ENCODE data around the gene IRF2BPL. TPM values are rescaled to one million over a fixed set of nuclear protein-coding genes. Genes with fewer than 3 reads are reported as not detected.

IRF2BPL gene
- total RNA-seq, 1 donor from 2014 or later: 14.5 TPM

DNA sequence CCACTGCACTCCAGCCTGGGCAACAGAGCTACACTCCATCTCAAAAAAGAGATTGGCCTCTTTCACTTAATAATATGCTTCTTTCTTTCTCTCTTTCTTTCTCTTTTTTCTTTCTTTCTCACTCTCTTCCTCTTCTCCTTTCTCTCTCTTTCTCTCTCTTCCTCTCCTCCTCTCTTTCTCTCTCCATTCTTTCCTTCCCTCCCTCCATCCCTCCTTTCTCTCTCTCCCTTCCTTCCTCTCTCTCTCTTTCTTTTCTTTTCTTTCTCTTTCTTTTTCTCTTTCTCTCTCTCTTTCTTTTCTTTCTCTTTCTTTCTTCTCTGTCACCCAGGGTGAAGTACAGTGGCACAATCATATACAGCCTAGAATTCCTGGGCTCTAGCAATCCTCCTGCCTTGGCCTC, 38.4 kb downstream of the IRF2BPL start:
- TF ChIP-seq, protein P1, sequence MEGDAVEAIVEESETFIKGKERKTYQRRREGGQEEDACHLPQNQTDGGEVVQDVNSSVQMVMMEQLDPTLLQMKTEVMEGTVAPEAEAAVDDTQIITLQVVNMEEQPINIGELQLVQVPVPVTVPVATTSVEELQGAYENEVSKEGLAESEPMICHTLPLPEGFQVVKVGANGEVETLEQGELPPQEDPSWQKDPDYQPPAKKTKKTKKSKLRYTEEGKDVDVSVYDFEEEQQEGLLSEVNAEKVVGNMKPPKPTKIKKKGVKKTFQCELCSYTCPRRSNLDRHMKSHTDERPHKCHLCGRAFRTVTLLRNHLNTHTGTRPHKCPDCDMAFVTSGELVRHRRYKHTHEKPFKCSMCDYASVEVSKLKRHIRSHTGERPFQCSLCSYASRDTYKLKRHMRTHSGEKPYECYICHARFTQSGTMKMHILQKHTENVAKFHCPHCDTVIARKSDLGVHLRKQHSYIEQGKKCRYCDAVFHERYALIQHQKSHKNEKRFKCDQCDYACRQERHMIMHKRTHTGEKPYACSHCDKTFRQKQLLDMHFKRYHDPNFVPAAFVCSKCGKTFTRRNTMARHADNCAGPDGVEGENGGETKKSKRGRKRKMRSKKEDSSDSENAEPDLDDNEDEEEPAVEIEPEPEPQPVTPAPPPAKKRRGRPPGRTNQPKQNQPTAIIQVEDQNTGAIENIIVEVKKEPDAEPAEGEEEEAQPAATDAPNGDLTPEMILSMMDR (IDR thresholded peaks at IDR 0.05): no peak
- Mint-ChIP-seq H3K9me3 (no peaks in the 10 kb centered on the region), H3K4me3 (no peak overlapping the region), H3K4me1 (peaks cover 14% of the 10 kb centered on the region), H3K36me3 (ENCODE audit: low read depth) (no peaks in the 10 kb centered on the region), H3K27me3 (no peaks in the 10 kb centered on the region), H3K27ac (no peak overlapping the region)
- ChIA-PET CTCF (no interaction called here), POLR2A (no interaction called here)
- no peak for DNase-seq
- intact Hi-C loops (cut with micrococcal nuclease): no loop called here
- ATAC-seq (ENCODE audit: low read depth): no peak

DNA sequence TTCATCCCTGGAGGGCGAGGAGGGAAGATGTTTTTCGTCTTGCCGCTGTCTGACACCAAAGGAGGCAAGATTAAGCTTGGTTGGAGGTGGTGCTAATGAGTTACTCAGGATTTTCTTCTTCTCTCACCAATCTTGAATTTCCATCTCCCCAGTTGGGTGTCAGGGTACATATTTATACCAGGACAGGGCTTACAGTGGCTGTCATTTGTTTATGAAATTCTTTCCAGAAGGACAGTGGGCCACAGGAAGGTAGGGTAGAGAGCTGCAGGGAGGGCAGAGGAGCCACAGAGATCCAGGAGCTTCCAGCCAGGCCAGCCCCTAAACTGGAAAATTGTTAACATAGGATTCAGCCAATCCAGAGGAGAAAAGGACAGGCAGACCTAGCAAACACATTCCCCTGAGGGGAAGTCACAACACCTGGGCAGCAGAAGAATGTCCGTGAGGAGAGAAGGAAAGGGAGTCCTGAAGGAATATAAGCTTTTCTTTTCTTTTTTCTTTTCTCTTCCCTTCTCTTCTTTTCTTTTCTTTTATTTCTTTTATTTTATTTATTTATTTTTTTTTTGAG, 40.5 kb downstream of the IRF2BPL start:
- CTCF ChIA-PET: no interaction called here
- Mint-ChIP-seq H3K27ac (peak overlapping the region; percentile 50), H3K4me3 (no peak overlapping the region), H3K9me3 (no peaks in the 10 kb centered on the region), H3K27me3 (no peaks in the 10 kb centered on the region), H3K4me1 (peaks cover 7% of the 10 kb centered on the region), H3K36me3 (ENCODE audit: low read depth) (no peaks in the 10 kb centered on the region)
- POLR2A ChIA-PET: interaction anchor here (0.5 to 1.0 kb wide), 2 partner anchors 25 to 32 kb away, joined by 3 to 5 read pairs; no protein-coding TSS in a partner anchor
- TF ChIP-seq, protein P1 (IDR thresholded peaks at IDR 0.05): no peak
- DNase-seq (no peak), ATAC-seq (ENCODE audit: low read depth) (no peak)
- intact Hi-C loops (cut with micrococcal nuclease): no loop called here

DNA sequence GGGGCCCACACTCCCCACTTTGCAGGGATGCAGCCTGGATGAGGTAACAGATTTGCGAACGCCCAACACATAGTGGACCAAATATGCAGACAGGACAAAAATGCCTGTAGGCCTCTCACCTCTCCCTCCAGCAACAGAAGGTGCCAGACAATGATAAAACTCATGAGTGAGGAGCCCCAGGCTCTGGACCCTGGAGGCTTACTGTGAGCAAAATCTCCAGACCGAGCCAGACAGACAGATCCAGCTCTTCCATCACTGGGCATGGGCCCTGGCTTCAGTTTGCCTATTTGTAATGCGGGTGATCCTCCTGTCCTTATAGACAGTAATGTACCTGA, 42.3 kb downstream of the IRF2BPL start:
- H3K27me3 Mint-ChIP-seq: no peaks in the 10 kb centered on the region
- no peak overlapping the region for H3K4me3 Mint-ChIP-seq
- TF ChIP-seq, protein P1 (IDR thresholded peaks at IDR 0.05): no peak
- CTCF ChIA-PET: no interaction called here
- DNase-seq (no peak), ATAC-seq (ENCODE audit: low read depth) (no peak)
- no peaks in the 10 kb centered on the region for H3K36me3 Mint-ChIP-seq (ENCODE audit: low read depth)
- H3K27ac Mint-ChIP-seq: no peak overlapping the region
- intact Hi-C loops (cut with micrococcal nuclease): no loop called here
- peaks cover 7% of the 10 kb centered on the region for H3K4me1 Mint-ChIP-seq
- POLR2A ChIA-PET: interaction anchor here (1.1 to 1.5 kb wide), 3 partner anchors 8 to 42 kb away, joined by 3 to 4 read pairs (median 3); no protein-coding TSS in a partner anchor
- peaks cover 8% of the 10 kb centered on the region for H3K9me3 Mint-ChIP-seq

DNA sequence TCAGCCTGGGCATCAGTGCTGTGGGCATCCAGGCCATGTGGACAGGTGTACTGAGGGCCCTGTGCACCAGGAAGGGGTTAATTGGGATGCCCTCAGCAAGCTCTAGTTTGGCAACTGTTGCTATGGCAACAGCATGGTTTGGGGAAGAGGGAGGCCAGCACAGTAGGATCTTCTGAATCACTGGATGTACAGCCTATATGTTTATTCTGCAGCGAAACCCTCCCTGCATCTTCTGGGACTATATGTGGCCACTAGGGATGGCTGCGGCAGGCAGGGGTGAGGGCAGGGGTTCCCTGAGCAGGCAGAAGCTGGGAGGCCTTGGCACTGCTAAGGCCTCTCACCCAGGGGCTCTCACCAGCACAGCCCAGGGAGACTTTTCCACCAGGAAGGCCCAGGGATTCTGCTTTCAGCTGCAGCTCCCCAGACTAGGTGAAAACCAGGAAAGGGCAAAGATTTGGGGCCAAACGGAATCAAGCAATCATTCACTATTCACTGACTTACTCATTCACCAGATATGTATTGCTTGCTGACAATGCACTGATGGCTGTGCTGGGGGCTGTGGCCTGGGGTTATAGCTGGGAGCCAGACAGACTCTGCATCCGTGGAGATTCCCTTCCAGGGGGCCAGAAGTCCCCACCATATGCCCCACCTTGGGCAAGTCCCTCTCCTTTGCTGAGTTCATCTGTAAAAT, 42.8 kb downstream of the IRF2BPL start:
- Mint-ChIP-seq H3K36me3 (ENCODE audit: low read depth) (no peaks in the 10 kb centered on the region), H3K27me3 (no peaks in the 10 kb centered on the region), H3K4me1 (peaks cover 7% of the 10 kb centered on the region), H3K4me3 (no peak overlapping the region), H3K27ac (no peak overlapping the region), H3K9me3 (peaks cover 8% of the 10 kb centered on the region)
- ATAC-seq (ENCODE audit: low read depth) (no peak), DNase-seq (no peak)
- CTCF ChIA-PET: interaction anchor here (0.9 kb wide), 1 partner anchor 38 kb away, joined by 3 read pairs; no protein-coding TSS in a partner anchor
- POLR2A ChIA-PET: interaction anchor here (1.1 to 1.5 kb wide), 2 partner anchors 15 to 42 kb away, joined by 3 to 4 read pairs; no protein-coding TSS in a partner anchor
- TF ChIP-seq, protein P1 (IDR thresholded peaks at IDR 0.05): no peak
- intact Hi-C loops (cut with micrococcal nuclease): no loop called here

DNA sequence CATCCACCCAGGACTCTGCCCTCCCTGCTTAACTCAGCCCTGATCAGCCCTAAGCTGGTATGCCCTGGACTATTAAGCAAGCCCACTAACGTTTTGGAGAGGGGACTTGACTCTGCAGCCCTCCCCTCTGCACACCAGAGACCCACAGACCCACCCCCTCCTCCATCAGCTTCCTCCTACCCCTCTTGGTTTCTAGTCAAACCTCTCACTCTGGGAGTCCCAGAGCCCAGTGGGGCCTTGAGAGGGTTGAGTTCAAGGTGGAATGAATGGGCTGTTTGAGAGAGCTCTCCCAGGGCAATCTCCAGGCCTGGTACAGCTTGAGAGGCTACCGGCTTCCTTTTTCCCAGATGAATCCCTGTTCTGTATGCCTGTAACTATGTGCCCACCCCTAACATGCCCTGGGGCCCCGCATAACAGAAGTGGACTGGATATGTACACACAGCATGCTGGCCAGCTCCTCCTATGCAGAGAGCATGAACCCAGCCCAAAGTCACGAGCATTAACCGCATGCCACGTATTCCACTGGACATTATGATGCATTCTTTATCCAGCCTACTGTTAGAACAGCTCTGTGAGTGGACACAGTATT, 43.6 kb downstream of the IRF2BPL start:
- H3K4me1 Mint-ChIP-seq: peaks cover 10% of the 10 kb centered on the region
- intact Hi-C loops (cut with micrococcal nuclease): loop anchor here (5.0 kb wide), 1 partner anchor 38 kb away; no protein-coding TSS in a partner anchor
- ATAC-seq (ENCODE audit: low read depth) (no peak), DNase-seq (no peak)
- no peaks in the 10 kb centered on the region for H3K36me3 Mint-ChIP-seq (ENCODE audit: low read depth)
- H3K27ac Mint-ChIP-seq: no peak overlapping the region
- H3K4me3 Mint-ChIP-seq: no peak overlapping the region
- peaks cover 8% of the 10 kb centered on the region for H3K9me3 Mint-ChIP-seq
- POLR2A ChIA-PET: interaction anchor here (0.5 kb wide), 1 partner anchor 397 kb away, joined by 3 read pairs; no protein-coding TSS in a partner anchor
- TF ChIP-seq, protein P1 (IDR thresholded peaks at IDR 0.05): no peak
- H3K27me3 Mint-ChIP-seq: no peaks in the 10 kb centered on the region
- CTCF ChIA-PET: interaction anchor here (0.9 kb wide), 1 partner anchor 39 kb away, joined by 3 read pairs; no protein-coding TSS in a partner anchor

Data from activated B cell treated with CpG ODN at 0.5 μM for 24 hours (primary cell).